Sigmoid colon (tissue), 7 donors: Measurements from ENCODE around the gene ADAM21. TPM values are rescaled to one million over a fixed set of nuclear protein-coding genes. Genes with fewer than 3 reads are reported as not detected.

Experiments used
- DNase-seq: peaks from one replicate; pipeline ENCODE4 v3.0.0-alpha.2; 2019
- H3K27ac ChIP-seq, 4 donors: fragments of 200-600 bp; sonication (generic); one replicate each; pipeline ENCODE4 v1.5.1; 2016 to 2019; ENCODE audit warnings: mild to moderate bottlenecking in 1 of 4
- H3K27me3 ChIP-seq, 3 donors: fragments of 200-600 bp; sonication (generic); one replicate each; pipeline ENCODE4 v1.5.1; 2019; ENCODE audit warnings: mild to moderate bottlenecking in 1 of 3
- H3K36me3 ChIP-seq, 4 donors: fragments of 200-600 bp; sonication (generic); one replicate each; pipeline ENCODE4 v1.5.1; 2016 to 2019
- H3K4me1 ChIP-seq, 4 donors: fragments of 200-600 bp; sonication (generic); one replicate each; pipeline ENCODE4 v1.5.1; 2017 to 2019
- H3K4me3 ChIP-seq, 4 donors: fragments of 200-600 bp; sonication (generic); one replicate each; pipeline ENCODE4 v1.5.1; 2017 to 2019; ENCODE audit warnings: mild to moderate bottlenecking in 2 of 4, moderate library complexity in 1 of 4
- H3K9me3 ChIP-seq, 4 donors: fragments of 200-600 bp in 3 of 4; sonication (generic) in 3 of 4; one replicate each; pipeline versions ENCODE4 v1.5.1 to v1.6.1; 2013 to 2019
- EP300 ChIP-seq, 4 donors: sonication (generic); formaldehyde crosslinking; IDR thresholded peaks; one replicate each; pipeline ENCODE4 v1.6.1; 2017; ENCODE audit warnings: antibody characterized with exemption in 4 of 4
- POLR2A ChIP-seq, 2 donors: fragments of 450-650 bp; IDR thresholded peaks; one replicate each; pipeline ENCODE4 v1.6.1; 2016; ENCODE audit warnings: antibody characterized with exemption in 2 of 2, mild to moderate bottlenecking in 2 of 2, moderate library complexity in 2 of 2
- POLR2AphosphoS5 ChIP-seq, 4 donors: sonication (generic); formaldehyde crosslinking; IDR thresholded peaks; one replicate each; pipeline ENCODE4 v1.6.1; 2017; ENCODE audit warnings: antibody characterized with exemption in 4 of 4
- WGBS, 2 donors: extraction: QIAGEN DNeasy Blood & Tissue Kit; methylation state at CpG; one replicate each; pipeline ENCODE4 v1.1.7; 2013; 5-methylcytosine and 5-hydroxymethylcytosine counted together
- intact Hi-C: fragments of 100-400 bp; cut with DNase I; formaldehyde crosslinking; loops from one replicate; pipeline ENCODE4 v1.15.1; 2023
- polyA plus RNA-seq, 3 donors: library from polyadenylated mRNA; stranded (reverse); fragments of 200-250 nt; gene quantifications; one replicate each; pipeline ENCODE4 v1.2.3, GENCODE V29; 2013
- small RNA-seq, 3 donors: library from RNA; depleted of rRNA; stranded (forward); fragments of <200 nt; gene quantifications; one replicate each; pipeline ENCODE3, GENCODE V24; 2016
- total RNA-seq, 4 donors: library from RNA; depleted of rRNA; stranded (reverse); fragments of >200 nt; gene quantifications; one replicate each; pipeline ENCODE4 v1.1.0, GENCODE V29; 2016
- TF ChIP-seq, protein P1 (sequence below), 4 experiments: fragments of 450-650 bp in 3 of 4; fragments of 200-600 bp in 1 of 4; IDR thresholded peaks; one replicate each; pipeline ENCODE4 v1.5.1; 2016 to 2019; ENCODE audit warnings: antibody characterized with exemption in 4 of 4, mild to moderate bottlenecking in 3 of 4, moderate library complexity in 2 of 4
- donor health status: healthy with polysubstance abuse.
- donor health status: Bipolar disorder and iron deficiency.
- donor health status: healthy.

Gene ADAM21
- total and polyA plus RNA-seq, 7 donors = 0.09 to 0.27 TPM; not detected in 5

DNA sequence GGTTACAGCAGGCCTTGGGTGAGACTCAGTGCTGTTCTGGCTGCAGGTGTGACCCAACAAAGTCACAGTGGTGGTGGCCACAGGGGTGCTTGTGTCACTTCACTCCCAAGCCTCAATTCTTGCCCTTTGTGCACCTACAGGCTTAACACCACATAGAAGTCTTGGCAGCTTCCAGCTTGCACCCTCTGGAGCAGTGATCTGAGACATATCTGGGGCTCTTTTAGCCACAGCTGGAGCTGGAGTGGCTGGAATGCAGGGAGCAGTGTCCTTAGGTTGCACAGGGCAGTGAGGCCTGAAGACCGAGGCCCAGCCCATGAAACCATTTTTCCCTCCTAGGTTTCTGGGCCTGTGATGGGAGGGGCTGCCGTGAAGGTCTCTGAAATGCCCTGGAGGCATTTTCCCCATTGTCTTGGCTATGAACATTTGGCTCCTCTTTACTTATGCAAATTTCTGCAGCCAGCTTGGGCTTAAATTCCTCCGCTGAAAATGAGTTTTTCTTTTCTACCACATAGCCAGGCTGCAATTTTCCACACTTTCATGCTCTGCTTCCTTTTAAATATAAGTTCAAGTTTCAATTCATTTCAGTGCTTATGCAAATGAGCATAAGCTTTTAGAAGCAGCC is 37.7 kb downstream of the ADAM21 start:
- H3K27ac ChIP-seq = no peak overlapping the region
- intact Hi-C loops = no loop called here
- H3K36me3 ChIP-seq = peaks cover 0 to 30% (median 7%) of the 10 kb centered on the region in 4 donors
- H3K27me3 ChIP-seq = no peaks in the 10 kb centered on the region
- no peak for TF ChIP-seq POLR2A (IDR thresholded peaks at IDR 0.05)
- no peak for TF ChIP-seq EP300 (IDR thresholded peaks at IDR 0.05)
- no peak for TF ChIP-seq POLR2AphosphoS5 (IDR thresholded peaks at IDR 0.05)
- TF ChIP-seq, protein P1, sequence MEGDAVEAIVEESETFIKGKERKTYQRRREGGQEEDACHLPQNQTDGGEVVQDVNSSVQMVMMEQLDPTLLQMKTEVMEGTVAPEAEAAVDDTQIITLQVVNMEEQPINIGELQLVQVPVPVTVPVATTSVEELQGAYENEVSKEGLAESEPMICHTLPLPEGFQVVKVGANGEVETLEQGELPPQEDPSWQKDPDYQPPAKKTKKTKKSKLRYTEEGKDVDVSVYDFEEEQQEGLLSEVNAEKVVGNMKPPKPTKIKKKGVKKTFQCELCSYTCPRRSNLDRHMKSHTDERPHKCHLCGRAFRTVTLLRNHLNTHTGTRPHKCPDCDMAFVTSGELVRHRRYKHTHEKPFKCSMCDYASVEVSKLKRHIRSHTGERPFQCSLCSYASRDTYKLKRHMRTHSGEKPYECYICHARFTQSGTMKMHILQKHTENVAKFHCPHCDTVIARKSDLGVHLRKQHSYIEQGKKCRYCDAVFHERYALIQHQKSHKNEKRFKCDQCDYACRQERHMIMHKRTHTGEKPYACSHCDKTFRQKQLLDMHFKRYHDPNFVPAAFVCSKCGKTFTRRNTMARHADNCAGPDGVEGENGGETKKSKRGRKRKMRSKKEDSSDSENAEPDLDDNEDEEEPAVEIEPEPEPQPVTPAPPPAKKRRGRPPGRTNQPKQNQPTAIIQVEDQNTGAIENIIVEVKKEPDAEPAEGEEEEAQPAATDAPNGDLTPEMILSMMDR (IDR thresholded peaks at IDR 0.05) = no peak
- 70 to 86% methylated on average over 3 of the region's 3 CpGs for WGBS, 2 donors
- no peak for DNase-seq
- peaks cover 0 to 26% (median 13%) of the 10 kb centered on the region in 4 donors for H3K9me3 ChIP-seq
- no peaks in the 10 kb centered on the region for H3K4me1 ChIP-seq
- H3K4me3 ChIP-seq = no peak overlapping the region

DNA sequence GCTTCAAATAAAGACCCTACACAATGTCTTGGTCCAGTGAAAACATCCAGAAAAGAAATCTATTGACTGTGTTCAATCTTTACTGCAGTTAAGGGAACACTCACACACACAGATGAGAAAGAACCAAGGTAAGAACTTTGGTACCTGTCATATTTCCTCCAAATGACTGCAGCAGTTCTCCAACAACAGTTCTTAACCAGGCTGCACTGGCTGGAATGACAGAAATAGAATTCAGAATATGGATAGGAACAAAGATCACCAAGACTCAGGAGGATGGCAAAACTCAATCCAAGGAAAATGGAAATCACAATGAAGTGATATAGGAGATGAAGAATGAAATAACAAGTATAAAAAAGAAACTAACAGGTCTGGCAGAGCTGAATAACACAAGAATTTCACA is 46.2 kb downstream of the ADAM21 start:
- Histone ChIP-seq H3K4me1 (no peaks in the 10 kb centered on the region), H3K27me3 (no peaks in the 10 kb centered on the region), H3K27ac (no peak overlapping the region), H3K9me3 (peaks cover 0 to 4% (median 0%) of the 10 kb centered on the region in 4 donors), H3K36me3 (no peaks in the 10 kb centered on the region), H3K4me3 (no peak overlapping the region)
- intact Hi-C loops = no loop called here
- no peak for DNase-seq
- TF ChIP-seq POLR2A (IDR thresholded peaks at IDR 0.05) = no peak
- no peak for TF ChIP-seq EP300 (IDR thresholded peaks at IDR 0.05)
- TF ChIP-seq POLR2AphosphoS5 (IDR thresholded peaks at IDR 0.05) = no peak
- TF ChIP-seq, protein P1 (IDR thresholded peaks at IDR 0.05) = no peak

Small RNA genes within 50 kb of the gene (small RNA-seq; reads per million reads assigned to genes)
- 0 reads per million in 3 donors for gene RNU6-659P

Other genes with a start within 250 kb of the ADAM21 start
- gene COX16, start 92.5 kb upstream of the ADAM21 start, total RNA-seq = 10 to 100 TPM; 16.8 to 33.2 (median 24.3) TPM
- 10 to 100 TPM; 65.7 to 90.1 (median 84.6) TPM for gene COX16, start 92.5 kb upstream of the ADAM21 start, polyA plus RNA-seq
- gene SYNJ2BP, start 35.1 kb upstream of the ADAM21 start, total RNA-seq = 10 to 100 TPM; 26.0 to 44.6 (median 36.9) TPM
- gene SYNJ2BP, start 35.1 kb upstream of the ADAM21 start, polyA plus RNA-seq = 10 to 100 TPM; 13.8 to 21.7 (median 18.7) TPM
- gene ADAM20, start 82.8 kb downstream of the ADAM21 start, total RNA-seq = 1 to 10 TPM; 1.4 to 4.4 (median 2.6) TPM
- gene ADAM20, start 82.8 kb downstream of the ADAM21 start, polyA plus RNA-seq = under 1 TPM in 1 of 3 donors, not detected in 2; 0.06 TPM
- 10 to 100 TPM; 24.3 to 40.7 (median 30.1) TPM for gene MED6, start 148.5 kb downstream of the ADAM21 start, total RNA-seq
- gene MED6, start 148.5 kb downstream of the ADAM21 start, polyA plus RNA-seq = 10 to 100 TPM; 15.0 to 26.1 (median 20.6) TPM
- gene TTC9, start 189.7 kb downstream of the ADAM21 start, total RNA-seq = under 1 TPM; 0.16 to 0.81 (median 0.63) TPM
- 1 to 10 TPM in 1 of 3 donors, under 1 TPM in 1, not detected in 1; 0.60 to 3.6 TPM for gene TTC9, start 189.7 kb downstream of the ADAM21 start, polyA plus RNA-seq